Occipital lobe (tissue), 2 donors: Measurements from ENCODE around the gene TMEM203. TPM values are rescaled to one million over a fixed set of nuclear protein-coding genes. Genes with fewer than 3 reads are reported as not detected.

Experiments used
- DNase-seq: peaks from one replicate; lab custom pipeline; 2025; lab: John Stamatoyannopoulos, UW
- total RNA-seq: library from RNA; depleted of rRNA; stranded (reverse); fragments of >200 nt; gene quantifications from one replicate; pipeline ENCODE4 v1.2.3, GENCODE V29; 2014

The TMEM203 gene
- total RNA-seq, 1 donor from 2014 or later, result 42.9 TPM

DNA sequence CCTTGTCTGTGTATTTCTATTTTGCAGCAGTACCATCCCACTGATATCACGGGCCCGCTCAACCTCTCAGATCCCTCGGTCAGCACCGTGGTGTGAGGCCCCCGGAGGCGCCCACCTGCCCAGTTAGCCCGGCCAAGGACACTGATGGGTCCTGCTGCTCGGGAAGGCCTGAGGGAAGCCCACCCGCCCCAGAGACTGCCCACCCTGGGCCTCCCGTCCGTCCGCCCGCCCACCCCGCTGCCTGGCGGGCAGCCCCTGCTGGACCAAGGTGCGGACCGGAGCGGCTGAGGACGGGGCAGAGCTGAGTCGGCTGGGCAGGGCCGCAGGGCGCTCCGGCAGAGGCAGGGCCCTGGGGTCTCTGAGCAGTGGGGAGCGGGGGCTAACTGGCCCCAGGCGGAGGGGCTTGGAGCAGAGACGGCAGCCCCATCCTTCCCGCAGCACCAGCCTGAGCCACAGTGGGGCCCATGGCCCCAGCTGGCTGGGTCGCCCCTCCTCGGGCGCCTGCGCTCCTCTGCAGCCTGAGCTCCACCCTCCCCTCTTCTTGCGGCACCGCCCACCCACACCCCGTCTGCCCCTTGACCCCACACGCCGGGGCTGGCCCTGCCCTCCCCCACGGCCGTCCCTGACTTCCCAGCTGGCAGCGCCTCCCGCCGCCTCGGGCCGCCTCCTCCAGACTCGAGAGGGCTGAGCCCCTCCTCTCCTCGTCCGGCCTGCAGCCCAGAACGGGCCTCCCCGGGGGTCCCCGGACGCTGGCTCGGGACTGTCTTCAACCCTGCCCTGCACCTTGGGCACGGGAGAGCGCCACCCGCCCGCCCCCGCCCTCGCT is 37.5 kb downstream of the TMEM203 start:
- DNase-seq, result no peak

DNA sequence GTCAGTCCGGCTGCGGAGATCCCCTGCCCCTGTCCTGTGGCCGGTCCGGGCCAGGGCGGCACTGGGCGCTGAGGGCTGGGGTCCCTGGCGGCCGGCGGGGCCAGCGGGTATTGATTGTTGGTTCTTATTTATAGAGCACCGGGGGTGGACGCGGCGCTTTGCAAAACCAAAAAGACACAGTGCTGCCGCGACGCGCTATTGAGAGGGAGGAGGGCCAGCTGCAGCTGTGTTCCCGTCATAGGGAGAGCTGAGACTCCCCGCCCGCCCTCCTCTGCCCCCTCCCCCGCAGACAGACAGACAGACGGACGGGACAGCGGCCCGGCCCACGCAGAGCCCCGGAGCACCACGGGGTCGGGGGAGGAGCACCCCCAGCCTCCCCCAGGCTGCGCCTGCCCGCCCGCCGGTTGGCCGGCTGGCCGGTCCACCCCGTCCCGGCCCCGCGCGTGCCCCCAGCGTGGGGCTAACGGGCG is 38.1 kb downstream of the TMEM203 start:
- no peak for DNase-seq

DNA sequence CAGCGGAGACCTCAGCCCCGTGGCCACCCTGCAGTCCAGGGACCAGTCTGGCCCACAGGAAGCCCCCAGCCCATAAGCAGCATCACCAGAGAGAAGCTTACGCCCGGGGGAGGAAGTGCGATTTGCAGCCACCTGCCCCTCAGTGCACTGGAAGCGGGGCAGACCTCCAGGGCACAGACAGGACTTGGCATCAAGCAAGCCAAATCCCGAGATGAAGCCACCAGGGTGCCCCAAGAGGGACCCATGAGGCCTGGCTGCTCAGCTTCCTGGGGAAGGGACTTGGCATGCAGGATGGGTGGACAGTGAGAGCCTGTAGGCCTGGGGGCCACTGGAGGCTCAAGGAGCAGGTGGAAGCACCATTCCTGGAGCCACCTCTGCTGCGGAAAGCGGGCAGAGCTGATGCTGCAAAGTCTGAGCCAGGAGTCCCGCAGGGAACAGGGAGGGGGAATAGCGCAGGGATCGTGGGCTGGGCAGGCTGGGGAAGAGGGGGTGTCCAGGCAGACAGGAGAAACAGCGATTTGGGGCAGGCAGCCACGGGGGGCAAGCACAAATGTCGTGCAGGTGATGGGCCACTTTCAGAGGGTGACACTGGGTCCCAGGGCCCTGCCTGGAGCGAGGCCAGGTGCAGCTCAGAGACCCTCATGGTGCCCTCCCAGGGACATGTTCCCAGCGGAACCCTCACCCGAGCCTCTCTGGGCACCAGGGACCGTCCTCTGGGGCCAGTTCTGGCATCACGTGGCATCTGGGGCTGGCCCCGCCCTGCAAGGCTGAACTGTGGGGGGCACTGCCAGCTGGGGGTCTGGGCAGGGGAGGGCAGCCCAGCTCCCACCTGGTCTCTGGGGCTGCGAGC is 38.8 kb downstream of the TMEM203 start:
- peak; percentile 25 for DNase-seq

DNA sequence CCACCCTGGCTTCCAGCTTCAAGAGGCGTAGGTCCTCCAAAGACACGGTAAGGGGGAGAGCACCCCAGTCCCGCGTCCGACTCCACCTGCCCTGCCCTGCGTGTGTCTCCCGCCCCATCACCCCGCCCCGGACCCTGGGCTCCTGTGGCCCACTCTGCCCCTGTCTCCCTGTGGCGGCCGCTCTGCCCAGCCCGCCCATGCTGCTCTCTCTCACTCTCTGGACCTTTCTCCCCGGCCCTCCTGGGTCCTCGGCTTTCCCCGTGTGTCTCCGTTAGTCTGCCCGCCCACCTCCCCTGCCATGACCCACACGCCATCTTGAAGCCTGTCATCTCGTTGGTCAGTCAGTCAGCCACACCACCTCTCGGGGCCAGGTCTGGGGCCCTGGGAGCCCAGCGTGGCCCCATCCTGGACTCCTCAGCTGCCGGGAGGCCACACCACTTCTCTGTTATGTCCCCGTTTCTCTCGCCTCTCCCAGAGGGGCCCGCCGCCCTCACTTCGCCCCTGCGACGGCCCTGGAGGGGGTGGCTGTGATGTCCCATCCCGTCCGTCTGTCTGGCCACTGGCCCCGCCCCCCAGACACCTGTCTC is 40.1 kb downstream of the TMEM203 start:
- no peak for DNase-seq

DNA sequence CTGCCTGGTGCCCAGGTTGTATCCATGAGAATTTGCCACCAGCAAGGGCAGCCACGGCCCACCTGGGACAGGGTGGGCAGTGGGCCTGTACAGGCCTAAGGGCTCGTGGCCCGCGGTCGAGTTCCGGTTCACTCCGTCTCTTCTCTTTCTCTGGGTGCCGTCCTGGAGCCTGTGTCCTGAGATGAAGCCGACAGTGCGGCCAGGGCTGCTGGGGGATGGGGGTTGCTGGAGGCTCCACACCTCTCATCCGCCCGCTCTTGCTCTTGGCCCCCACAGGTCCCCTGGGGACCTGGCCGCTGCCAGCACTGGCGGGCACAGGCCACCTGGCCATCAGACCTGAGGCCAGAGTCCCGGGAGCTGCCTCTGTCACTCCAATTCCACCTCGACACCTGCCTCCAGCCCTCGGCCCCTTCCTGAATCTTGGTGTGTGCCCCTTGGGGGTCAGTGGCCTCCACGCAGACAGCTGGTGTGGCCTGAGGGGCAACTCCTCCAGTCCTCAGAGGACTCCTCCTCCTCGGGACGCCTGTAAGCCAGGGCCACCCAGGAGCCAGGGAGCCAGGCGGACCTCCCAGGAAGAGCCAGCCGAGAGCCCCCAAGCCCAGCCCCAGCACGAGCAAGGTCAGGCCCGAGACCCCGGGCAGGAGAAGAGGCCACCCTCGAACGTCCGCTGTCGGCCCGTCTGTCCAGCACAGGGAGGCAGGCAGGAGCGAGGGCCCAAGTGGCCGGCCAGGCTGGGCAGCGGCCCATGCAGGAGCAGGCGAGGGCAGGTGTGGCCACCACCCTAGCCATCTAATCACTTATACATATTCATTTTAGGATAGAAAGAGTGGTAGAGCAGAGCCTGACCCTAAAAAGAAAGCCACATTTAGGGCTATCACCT is 40.8 kb downstream of the TMEM203 start:
- no peak for DNase-seq

DNA sequence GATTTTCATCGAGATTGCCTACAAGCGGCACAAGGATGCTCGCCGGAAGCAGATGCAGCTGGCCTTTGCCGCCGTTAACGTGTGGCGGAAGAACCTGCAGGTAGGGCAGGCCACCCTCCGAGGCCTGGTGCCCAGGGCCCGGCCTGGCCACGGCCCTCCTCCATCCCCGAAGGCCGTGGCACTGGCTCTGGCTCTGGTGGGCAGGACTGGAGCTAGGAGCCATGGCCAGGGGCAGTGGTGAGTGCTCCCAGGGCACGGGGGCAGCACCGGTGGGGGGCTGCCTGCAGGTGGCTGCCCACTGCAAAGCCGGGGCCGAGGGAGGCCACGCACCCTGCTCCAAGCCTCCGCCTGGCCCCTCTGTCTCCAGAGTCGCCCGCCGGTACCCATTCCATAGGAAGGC is 41.6 kb downstream of the TMEM203 start:
- no peak for DNase-seq

DNA sequence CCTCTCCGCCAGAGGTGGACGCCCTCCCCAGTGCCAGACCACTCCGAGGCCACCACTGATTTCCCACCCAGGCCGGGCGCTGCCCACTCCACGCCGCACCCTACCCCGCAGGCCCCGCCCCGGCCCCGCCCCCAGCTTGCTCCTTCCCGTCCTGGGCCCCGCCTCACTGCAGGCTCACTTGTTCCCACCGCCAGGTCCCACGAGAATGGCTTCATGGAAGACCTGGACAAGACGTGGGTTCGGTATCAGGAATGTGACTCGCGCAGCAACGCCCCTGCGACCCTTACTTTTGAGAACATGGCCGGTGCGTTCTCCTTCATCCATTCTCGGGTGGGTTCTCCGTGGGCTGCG is 42.1 kb downstream of the TMEM203 start:
- no peak for DNase-seq

DNA sequence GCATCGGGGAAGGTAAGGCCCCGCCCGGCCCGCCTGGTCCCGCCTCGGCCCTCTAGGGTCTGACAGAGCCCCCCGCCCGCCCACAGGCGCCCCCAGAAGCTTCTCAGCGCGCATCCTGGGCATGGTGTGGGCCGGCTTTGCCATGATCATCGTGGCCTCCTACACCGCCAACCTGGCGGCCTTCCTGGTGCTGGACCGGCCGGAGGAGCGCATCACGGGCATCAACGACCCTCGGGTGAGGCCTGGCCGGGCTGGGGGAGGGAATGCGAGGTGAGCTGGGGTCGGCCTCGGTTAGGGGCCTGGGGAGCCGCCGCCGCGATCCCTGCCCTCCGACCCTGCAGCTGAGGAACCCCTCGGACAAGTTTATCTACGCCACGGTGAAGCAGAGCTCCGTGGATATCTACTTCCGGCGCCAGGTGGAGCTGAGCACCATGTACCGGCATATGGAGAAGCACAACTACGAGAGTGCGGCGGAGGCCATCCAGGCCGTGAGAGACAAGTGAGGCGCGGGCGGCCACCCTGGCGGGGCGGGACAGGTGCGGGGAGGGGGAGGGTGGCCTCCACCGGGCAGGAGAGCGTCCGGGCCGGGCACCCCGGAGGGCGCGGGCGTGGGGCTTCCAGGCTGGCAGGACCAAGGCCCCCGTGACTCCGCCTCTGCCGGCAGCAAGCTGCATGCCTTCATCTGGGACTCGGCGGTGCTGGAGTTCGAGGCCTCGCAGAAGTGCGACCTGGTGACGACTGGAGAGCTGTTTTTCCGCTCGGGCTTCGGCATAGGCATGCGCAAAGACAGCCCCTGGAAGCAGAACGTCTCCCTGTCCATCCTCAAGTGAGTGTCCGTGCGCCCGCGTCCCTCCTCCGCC is 42.7 kb downstream of the TMEM203 start:
- no peak for DNase-seq

DNA sequence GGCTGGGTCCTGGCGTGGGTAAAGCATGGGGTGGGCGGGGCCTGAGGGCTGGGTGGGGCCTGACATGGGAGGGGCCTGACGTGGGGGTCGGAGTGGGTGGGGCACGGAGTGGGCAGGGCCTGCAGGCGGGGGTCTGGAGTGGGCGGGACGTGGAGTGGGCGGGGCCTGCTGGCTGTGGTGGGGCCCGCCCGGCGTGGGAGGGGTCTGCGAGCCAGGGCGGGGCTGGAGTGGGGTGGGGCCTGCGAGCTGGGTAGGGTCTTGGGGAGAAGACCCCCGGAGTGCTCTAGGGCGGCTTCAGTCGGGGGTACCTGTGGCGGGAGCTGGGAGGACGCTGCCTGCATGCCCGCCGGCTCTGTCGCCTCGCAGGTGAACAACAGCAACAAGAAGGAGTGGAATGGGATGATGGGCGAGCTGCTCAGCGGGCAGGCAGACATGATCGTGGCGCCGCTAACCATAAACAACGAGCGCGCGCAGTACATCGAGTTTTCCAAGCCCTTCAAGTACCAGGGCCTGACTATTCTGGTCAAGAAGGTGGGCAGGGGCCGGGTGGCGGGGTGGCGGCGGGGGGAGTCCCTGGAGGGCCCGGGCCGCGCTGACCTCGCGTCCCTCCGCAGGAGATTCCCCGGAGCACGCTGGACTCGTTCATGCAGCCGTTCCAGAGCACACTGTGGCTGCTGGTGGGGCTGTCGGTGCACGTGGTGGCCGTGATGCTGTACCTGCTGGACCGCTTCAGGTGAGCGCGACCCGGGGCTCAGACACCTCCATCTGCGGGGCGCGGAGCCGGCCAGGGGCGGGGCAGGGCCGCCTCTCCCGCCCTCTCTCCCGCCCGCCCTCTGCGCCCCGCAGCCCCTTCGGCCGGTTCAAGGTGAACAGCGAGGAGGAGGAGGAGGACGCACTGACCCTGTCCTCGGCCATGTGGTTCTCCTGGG is 43.6 kb downstream of the TMEM203 start:
- DNase-seq, result no peak

DNA sequence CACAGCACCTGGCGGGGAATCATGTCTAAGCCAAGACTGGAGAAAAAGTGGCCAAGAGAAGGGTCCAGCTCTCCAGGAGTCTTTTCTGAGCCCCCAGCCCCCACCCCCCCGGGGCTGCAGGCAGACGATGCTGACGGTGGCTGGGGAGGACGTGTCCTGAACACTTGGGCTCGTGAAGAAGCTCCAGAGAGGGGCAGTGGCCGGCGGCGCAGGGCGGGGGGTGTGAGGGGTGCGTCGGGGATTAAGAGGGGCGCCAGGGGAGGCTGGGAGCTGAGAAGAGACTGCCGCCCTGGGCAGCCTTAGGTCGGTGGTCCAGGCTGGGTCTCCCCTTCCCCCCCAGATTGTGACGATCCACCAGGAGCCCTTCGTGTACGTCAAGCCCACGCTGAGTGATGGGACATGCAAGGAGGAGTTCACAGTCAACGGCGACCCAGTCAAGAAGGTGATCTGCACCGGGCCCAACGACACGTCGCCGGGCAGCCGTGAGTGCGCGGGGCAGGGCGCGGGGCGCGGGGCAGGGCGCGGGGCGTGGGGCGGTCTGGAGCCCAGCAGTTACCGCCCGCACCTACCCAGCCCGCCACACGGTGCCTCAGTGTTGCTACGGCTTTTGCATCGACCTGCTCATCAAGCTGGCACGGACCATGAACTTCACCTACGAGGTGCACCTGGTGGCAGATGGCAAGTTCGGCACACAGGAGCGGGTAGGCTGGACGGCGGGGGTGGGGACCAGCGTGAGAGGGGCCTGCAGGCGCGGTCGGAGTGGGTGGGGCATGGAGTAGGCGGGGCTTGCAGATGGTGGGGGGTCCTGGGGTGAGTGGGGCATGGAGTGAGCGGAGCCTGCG is 44.5 kb downstream of the TMEM203 start:
- DNase-seq, result no peak

DNA sequence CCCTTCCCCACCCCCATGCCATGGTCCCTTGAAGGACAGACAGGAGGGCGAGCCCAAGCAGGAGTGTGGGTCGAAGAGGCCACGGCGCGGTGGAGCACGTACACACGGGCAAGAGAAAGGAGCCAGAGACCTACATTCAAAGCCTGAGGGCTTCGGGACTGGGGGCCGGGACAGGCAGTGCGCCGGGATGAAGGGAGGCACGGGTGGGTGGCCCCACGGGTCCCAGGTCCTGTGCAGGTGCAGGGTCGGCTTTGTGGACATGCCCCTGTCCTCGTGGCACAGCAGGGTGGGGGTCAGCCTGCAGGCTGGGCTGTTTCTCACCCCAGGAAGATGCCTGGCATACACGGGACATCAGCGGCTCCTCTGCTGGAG is 45.4 kb downstream of the TMEM203 start:
- DNase-seq, result no peak

DNA sequence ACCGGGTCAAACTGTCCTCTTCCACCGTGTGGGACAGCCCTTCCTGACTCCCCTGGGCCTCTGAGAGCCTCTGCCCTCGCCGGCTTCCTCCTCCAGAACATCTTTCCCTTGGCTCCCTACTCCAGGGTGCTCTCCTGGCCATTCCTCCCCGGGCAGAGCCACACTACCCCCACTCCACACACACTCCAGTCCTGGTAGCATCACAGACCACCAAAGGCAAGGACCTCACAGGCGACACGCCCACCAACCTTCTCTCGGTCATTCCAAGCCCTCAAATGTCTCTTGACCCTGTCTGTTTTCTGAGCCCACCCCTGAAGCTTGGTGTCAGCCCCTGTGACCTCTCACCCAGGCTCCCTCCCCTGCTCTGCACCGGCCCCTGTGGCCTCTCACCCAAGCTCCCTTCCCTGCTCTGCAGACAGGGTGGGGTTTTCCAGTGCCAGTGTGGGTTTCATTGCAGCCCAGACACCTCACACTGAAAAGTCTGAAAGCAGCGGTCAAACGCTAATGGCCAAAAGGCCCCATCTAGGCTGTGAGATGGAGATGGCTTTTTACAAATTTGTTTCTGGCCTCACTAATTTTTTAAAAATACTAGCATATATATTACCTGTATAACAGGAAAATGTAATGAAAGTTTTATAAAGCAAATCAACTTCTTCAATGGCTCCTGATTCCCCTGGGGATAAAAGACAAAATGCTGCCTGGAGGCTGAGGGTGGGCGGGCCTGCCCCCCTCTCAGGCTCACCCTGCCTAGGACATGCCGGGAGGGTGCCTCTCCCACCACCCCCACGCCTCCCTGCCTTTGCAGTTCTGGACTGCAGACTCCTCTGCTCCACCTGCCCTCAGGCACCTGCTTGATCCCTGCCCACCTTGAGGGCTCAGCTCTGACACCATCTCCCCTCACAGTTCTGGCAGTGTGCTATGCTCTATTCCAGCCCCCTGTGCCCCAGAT is 46.1 kb downstream of the TMEM203 start:
- no peak for DNase-seq

DNA sequence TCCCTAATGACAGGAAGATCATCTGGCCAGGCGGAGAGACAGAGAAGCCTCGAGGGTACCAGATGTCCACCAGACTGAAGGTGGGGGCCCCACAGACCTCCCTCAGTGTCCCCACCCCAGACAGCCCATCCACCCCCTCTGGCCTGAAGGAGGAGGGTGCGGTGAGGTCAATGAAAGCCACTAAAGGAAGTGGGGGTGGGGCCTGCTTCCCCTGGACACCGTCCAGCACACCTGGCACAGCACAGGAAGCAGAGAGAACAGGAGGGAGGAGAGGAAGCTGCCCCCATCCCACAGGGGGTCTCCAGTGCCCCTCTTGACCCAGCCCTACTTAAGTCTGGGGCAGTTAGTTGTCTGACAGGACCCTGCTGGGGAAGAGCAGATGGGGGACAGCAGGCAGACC is 46.8 kb downstream of the TMEM203 start:
- no peak for DNase-seq

DNA sequence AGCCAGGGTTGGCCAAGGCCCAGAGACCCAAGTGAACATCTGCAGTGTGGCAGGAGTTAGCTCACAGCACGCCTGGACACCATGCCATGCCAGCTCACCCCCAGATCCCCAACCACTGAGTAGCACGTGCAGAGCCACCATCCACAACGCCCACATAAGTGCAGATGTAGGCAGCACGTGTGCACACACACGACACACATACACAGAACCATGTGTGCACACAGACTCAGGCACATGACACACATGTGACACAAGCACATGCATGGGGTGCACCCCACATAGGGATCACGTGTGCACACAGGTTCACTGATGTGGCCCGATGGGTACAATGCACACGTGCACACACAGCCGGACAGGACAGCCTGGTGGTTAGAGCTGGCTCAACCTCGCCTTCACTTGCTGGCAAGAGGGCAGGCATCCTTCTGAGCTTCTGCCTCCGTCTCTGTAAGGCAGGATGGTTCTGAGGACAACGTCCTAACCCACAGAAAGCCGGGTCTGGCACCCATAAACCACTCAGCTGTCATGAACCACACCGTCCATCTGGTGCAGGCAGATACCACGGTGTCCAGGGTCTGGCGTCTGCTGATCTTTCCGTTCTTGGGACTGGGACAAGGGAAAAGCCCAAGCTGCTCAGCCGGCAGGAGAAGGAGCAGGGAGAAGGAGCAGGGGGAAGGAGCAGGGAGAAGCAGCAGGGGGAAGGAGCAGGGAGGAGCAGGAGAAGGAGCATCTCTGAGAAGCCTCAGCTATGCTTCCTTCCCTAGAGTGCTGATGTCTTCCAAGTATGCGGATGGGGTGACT is 47.6 kb downstream of the TMEM203 start:
- DNase-seq, result peak; percentile 21

DNA sequence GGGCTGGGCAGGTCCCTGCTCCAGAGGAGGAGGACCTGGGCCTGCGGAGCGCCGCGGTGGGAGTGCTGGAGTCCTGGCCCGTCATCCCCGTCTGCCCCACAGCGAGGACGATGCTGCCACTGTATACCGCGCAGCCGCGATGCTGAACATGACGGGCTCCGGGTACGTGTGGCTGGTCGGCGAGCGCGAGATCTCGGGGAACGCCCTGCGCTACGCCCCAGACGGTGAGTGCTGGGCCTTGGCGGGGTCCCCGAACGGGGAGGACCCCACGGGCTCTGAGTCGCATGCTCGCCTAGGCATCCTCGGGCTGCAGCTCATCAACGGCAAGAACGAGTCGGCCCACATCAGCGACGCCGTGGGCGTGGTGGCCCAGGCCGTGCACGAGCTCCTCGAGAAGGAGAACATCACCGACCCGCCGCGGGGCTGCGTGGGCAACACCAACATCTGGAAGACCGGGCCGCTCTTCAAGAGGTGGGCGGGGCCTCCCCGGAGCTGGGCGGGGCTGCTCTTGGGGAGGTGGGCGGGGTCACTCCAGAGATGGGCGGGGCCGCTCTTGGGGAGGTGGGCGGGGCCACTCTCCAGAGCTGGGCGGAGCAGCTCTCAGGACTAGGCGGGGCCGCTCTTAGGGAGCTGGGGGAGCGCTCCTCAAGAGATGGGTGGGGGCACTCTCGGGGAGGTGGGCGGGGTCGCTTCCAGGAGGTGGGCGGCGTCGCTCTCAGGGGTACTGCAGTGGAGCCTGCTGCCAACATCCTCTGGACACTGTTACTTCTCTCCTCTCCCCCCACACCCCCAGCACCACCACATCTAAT is 48.7 kb downstream of the TMEM203 start:
- DNase-seq, result peak; percentile 50
